ENCODE measurements around the gene RPS6KA1. TPM values are rescaled to one million over a fixed set of nuclear protein-coding genes. Genes with fewer than 3 reads are reported as not detected.
"Not testable (repeated sequence)": the region's sequence is repeated elsewhere in the genome, so short reads cannot be mapped to it uniquely, and the experiment has no call there.

The RPS6KA1 gene
- total and polyA plus RNA-seq, 11 donors: 1.1 to 24.4 (median 3.5) TPM

DNA sequence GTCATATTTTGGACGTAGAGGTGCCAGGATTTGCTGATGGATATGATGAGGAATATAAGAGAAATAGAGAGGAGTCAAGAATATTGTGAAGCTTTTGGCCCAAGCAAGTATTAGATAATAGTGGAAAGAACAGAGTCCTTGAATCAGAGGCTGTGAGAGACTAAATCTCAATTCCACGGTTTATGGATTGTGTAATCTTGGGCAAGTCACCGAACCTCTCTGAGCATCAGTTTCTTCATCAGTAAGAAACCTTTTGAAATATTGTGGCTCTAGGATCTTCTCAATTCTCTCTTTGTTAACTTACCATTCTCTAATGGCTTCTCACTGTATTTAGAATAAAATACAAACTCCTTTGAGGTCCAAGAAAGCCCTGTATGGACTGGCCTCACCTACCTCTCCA is 77.6 kb downstream of the RPS6KA1 start:
- TF ChIP-seq, protein P1, sequence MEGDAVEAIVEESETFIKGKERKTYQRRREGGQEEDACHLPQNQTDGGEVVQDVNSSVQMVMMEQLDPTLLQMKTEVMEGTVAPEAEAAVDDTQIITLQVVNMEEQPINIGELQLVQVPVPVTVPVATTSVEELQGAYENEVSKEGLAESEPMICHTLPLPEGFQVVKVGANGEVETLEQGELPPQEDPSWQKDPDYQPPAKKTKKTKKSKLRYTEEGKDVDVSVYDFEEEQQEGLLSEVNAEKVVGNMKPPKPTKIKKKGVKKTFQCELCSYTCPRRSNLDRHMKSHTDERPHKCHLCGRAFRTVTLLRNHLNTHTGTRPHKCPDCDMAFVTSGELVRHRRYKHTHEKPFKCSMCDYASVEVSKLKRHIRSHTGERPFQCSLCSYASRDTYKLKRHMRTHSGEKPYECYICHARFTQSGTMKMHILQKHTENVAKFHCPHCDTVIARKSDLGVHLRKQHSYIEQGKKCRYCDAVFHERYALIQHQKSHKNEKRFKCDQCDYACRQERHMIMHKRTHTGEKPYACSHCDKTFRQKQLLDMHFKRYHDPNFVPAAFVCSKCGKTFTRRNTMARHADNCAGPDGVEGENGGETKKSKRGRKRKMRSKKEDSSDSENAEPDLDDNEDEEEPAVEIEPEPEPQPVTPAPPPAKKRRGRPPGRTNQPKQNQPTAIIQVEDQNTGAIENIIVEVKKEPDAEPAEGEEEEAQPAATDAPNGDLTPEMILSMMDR (IDR thresholded peaks at IDR 0.05): no peak
- TF ChIP-seq POLR2A (IDR thresholded peaks at IDR 0.05): no peak
- peaks cover 0 to 8% (median 0%) of the 10 kb centered on the region in 9 donors for H3K27me3 ChIP-seq
- intact Hi-C loops (cut with DNase I): loop anchor here in 2 of 10 donors (5.0 to 10.0 kb wide), 2 partner anchors 70 to 268 kb away; no protein-coding TSS in a partner anchor
- no peaks in the 10 kb centered on the region for H3K9me3 ChIP-seq
- H3K36me3 ChIP-seq: no peaks in the 10 kb centered on the region
- peaks cover 0 to 9% (median 0%) of the 10 kb centered on the region in 12 donors for H3K4me1 ChIP-seq
- WGBS, 4 donors: 78 to 88% (median 84%) methylated on average over 3 of the region's 3 CpGs
- no peak overlapping the region for H3K27ac ChIP-seq
- no peak for DNase-seq
- no peak overlapping the region for H3K4me3 ChIP-seq
- no peak for ATAC-seq

DNA sequence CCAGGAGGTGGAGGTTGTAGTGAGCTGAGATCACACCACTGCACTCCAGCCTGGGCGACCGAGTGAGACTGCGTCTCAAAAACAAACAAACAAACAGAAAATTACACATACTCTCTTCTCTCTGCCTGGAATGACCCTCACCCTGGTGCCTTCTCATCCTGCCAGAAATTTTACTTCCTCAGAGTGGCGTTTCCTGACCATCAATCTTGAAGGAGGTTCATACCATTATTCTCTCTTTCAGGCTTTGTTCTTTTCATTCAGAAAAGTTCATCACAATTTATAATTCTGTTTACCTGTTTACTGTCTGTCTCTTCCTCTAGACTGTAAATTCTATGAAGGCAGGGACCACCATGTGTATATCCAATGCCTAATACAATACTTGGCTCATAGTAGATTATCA is 79.3 kb downstream of the RPS6KA1 start:
- no peak for ATAC-seq
- no peak for DNase-seq
- H3K9me3 ChIP-seq: no peaks in the 10 kb centered on the region
- no peak overlapping the region for H3K27ac ChIP-seq
- H3K4me3 ChIP-seq: no peak overlapping the region
- WGBS, 4 donors: 67 to 79% (median 73%) methylated on average over 4 of the region's 4 CpGs
- no peaks in the 10 kb centered on the region for H3K4me1 ChIP-seq
- intact Hi-C loops (cut with DNase I): loop anchor here in 2 of 10 donors (5.0 to 10.0 kb wide), 2 partner anchors 68 to 266 kb away; no protein-coding TSS in a partner anchor
- peaks cover 0 to 8% (median 0%) of the 10 kb centered on the region in 9 donors for H3K27me3 ChIP-seq
- no peaks in the 10 kb centered on the region for H3K36me3 ChIP-seq
- TF ChIP-seq, protein P1 (IDR thresholded peaks at IDR 0.05): no peak
- TF ChIP-seq POLR2A (IDR thresholded peaks at IDR 0.05): no peak

DNA sequence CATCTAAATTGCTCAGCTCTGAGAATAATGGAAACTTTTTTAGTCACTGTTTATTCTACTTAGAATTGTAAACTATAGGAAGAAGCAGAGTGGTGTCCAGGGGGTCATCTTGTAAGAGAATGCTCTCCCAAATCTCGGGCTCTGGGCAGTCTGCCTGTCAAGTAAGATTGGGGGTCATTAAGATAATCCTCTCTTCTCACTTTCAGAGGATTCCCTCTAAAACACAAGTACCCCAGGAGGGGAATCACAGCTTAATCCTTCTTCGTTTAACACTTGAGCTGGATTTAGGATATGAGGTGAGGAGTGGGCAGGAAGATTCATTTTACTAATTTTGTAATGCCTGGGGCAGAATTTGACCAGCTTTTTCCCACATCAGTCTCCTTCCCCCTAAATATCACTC is 81.2 kb downstream of the RPS6KA1 start:
- TF ChIP-seq, protein P1 (IDR thresholded peaks at IDR 0.05): no peak
- no peak for TF ChIP-seq POLR2A (IDR thresholded peaks at IDR 0.05)
- H3K4me3 ChIP-seq: no peak overlapping the region
- peaks cover 0 to 8% (median 0%) of the 10 kb centered on the region in 9 donors for H3K27me3 ChIP-seq
- H3K27ac ChIP-seq: no peak overlapping the region
- H3K36me3 ChIP-seq: no peaks in the 10 kb centered on the region
- no peaks in the 10 kb centered on the region for H3K9me3 ChIP-seq
- no peak for ATAC-seq
- no peaks in the 10 kb centered on the region for H3K4me1 ChIP-seq
- 45 to 68% (median 52%) methylated on average over 2 of the region's 2 CpGs for WGBS, 4 donors
- DNase-seq: no peak
- intact Hi-C loops (cut with DNase I): loop anchor here in 1 of 10 donors (2.0 kb wide), 1 partner anchor 22 kb away; no protein-coding TSS in a partner anchor

DNA sequence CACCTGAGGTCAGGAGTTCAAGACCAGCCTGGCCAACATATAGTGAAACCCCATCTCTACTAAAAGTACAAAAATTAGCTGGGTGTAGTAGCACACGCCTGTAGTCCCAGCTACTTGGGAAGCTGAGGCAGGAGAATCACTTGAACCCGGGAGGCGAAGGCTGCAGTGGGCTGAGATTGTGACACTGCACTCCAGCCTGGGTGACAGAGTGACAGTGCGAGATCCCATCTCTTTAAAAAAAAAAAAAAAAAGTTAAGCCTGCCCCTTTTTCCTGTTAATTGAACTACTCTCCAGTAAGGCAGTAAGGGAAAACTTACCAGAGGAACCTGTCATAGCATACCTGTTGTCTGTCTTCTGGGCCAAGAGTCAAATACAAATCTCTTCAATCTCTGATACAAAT is 83.1 kb downstream of the RPS6KA1 start:
- H3K9me3 ChIP-seq; DNase-seq; ATAC-seq; H3K27ac ChIP-seq; intact Hi-C loops (cut with DNase I); H3K27me3 ChIP-seq; H3K4me1 ChIP-seq; H3K36me3 ChIP-seq; H3K4me3 ChIP-seq: not testable (repeated sequence)
- 77 to 93% (median 85%) methylated on average over 4 of the region's 4 CpGs for WGBS, 4 donors
